Measurements from ENCODE around the gene MTAP.

The MTAP gene

GRCh38 chr9:21967702-21968101 lies 165.3 kb downstream of the MTAP start:
- in situ Hi-C loops (cut with HindIII; ENCODE audit: low sequenced_read_pairs), result no loop called here

- in situ Hi-C loops (cut with HindIII; ENCODE audit: low sequenced_read_pairs), result no loop called here
Observed at GRCh38 chr9:21968331-21969010, 166.0 kb downstream of the MTAP start.

- in situ Hi-C loops (cut with HindIII; ENCODE audit: low sequenced_read_pairs), result no loop called here
Observed at GRCh38 chr9:21969011-21969940, 166.8 kb downstream of the MTAP start.

- in situ Hi-C loops (cut with HindIII; ENCODE audit: low sequenced_read_pairs), result no loop called here
Observed at GRCh38 chr9:21969951-21970799, 167.7 kb downstream of the MTAP start.

GRCh38 chr9:21970800-21971640 lies 168.6 kb downstream of the MTAP start:
- in situ Hi-C loops (cut with HindIII; ENCODE audit: low sequenced_read_pairs), result no loop called here

- in situ Hi-C loops (cut with HindIII; ENCODE audit: low sequenced_read_pairs), result no loop called here
Observed at GRCh38 chr9:21972361-21972760, 169.9 kb downstream of the MTAP start.

GRCh38 chr9:21974343-21974721 lies 171.9 kb downstream of the MTAP start:
- in situ Hi-C loops (cut with HindIII; ENCODE audit: low sequenced_read_pairs), result no loop called here

- in situ Hi-C loops (cut with HindIII; ENCODE audit: low sequenced_read_pairs), result no loop called here
Observed at GRCh38 chr9:21974722-21975409, 172.4 kb downstream of the MTAP start.

- in situ Hi-C loops (cut with HindIII; ENCODE audit: low sequenced_read_pairs), result no loop called here
Observed at GRCh38 chr9:21976334-21976875, 174.0 kb downstream of the MTAP start.

- in situ Hi-C loops (cut with HindIII; ENCODE audit: low sequenced_read_pairs), result no loop called here
Observed at GRCh38 chr9:21982391-21982790, 180.0 kb downstream of the MTAP start.

- in situ Hi-C loops (cut with HindIII; ENCODE audit: low sequenced_read_pairs), result no loop called here
Observed at GRCh38 chr9:21982861-21983560, 180.6 kb downstream of the MTAP start.

GRCh38 chr9:21983561-21983935 lies 181.1 kb downstream of the MTAP start:
- in situ Hi-C loops (cut with HindIII; ENCODE audit: low sequenced_read_pairs), result no loop called here

GRCh38 chr9:21984101-21984500 lies 181.7 kb downstream of the MTAP start:
- in situ Hi-C loops (cut with HindIII; ENCODE audit: low sequenced_read_pairs), result no loop called here

- in situ Hi-C loops (cut with HindIII; ENCODE audit: low sequenced_read_pairs), result no loop called here
Observed at GRCh38 chr9:21985964-21986667, 183.7 kb downstream of the MTAP start.
